NCI-H2196 (cell line): ENCODE results near the gene LIMS1.
A peak's percentile ranks its signal among the peaks of the same experiment; 100 is the strongest.
"Not testable (repeated sequence)": the region's sequence is repeated elsewhere in the genome, so short reads cannot be mapped to it uniquely, and the experiment has no call there.

Experiments
- DNase-seq: peaks from one replicate; lab custom pipeline; 2025; ENCODE audit not compliant: unreplicated experiment; lab: John Stamatoyannopoulos, UW

LIMS1 gene

GRCh38 chr2:108657517-108657916 lies 123.2 kb downstream of the LIMS1 start:
- not testable (repeated sequence) for DNase-seq

GRCh38 chr2:108658553-108658952 lies 124.3 kb downstream of the LIMS1 start:
- not testable (repeated sequence) for DNase-seq

DNA sequence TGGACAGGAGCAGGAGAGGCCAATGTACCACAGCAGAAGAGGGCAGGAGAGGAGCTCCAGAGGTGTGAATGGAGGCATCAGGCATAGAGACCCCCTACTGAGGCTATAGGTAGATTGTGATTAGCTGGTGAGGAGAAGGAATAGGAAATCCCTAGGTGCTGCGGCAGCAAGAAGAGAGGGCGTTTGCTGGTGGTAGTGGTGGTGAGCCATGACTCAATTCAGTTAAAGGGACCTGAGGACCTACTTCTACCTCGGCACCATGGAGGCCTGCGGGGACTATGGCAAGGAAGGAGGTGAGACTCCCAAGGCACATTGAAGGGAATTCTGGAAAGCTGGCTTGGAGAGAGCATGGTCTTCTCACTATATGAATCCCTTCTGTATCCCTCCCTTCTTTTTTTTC lies 127.2 kb downstream of the LIMS1 start:
- DNase-seq: not testable (repeated sequence)

DNA sequence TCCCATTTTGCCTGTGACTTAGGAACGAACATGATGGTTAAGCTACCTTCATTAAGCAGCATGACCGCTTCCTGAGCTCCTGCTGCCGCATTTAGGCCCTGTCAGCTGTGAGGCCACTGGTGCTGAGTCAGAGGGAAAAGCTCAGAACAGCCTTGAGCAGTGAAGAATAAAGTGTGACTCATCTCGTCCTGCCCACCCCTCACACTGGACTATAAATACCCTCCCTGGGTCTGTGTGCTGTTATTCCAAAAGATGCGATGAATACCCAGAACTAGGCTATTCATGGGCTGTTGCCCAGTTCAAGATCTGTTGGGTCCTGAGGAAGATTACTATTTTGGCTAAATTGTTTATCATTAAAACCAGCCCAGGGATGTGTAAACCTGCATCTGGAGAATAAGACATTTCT lies 127.9 kb downstream of the LIMS1 start:
- not testable (repeated sequence) for DNase-seq

GRCh38 chr2:108663346-108663745 lies 129.1 kb downstream of the LIMS1 start:
- DNase-seq: not testable (repeated sequence)

DNA sequence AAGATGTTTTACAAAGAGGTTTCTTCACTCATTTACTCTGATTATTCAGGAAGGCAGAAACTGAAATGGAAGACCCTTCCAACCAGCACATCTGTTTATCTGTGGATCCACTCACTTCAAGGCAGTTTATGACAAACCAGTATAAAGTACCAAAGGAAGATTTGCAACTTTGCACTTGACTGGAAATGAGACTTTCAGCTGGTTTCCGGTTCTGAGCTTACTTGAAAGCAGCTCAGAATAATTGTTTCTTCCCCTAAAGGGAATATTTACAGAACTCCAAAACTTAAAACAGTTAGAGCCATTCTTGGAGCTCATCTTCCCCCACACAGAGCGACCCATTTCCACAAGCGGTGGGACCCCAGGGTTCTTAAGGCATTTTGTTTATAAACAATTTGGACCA lies 129.8 kb downstream of the LIMS1 start:
- not testable (repeated sequence) for DNase-seq

- not testable (repeated sequence) for DNase-seq
Observed at GRCh38 chr2:108664979-108665378, 130.7 kb downstream of the LIMS1 start.

GRCh38 chr2:108665975-108666374 lies 131.7 kb downstream of the LIMS1 start:
- DNase-seq: not testable (repeated sequence)

GRCh38 chr2:108667140-108667539 lies 132.9 kb downstream of the LIMS1 start:
- not testable (repeated sequence) for DNase-seq

GRCh38 chr2:108670282-108670681 lies 136.0 kb downstream of the LIMS1 start:
- not testable (repeated sequence) for DNase-seq

GRCh38 chr2:108672200-108672805 lies 138.0 kb downstream of the LIMS1 start:
- not testable (repeated sequence) for DNase-seq

DNA sequence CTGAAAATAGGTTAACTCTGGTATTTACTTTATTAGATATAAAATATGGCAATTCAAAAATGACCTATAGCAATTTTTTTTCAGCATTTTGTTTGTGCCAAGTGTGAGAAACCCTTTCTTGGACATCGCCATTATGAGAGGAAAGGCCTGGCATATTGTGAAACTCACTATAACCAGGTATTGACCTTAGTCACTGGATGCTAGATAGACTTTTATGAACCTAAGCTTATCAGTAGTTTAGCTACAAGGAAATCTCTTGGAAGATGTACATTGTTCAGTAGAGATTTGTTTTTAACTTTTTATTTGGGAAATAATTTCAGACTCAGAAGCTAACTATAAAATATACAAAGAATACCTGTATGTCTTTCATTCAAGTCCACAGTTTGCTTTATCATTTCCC lies 142.3 kb downstream of the LIMS1 start:
- not testable (repeated sequence) for DNase-seq

DNA sequence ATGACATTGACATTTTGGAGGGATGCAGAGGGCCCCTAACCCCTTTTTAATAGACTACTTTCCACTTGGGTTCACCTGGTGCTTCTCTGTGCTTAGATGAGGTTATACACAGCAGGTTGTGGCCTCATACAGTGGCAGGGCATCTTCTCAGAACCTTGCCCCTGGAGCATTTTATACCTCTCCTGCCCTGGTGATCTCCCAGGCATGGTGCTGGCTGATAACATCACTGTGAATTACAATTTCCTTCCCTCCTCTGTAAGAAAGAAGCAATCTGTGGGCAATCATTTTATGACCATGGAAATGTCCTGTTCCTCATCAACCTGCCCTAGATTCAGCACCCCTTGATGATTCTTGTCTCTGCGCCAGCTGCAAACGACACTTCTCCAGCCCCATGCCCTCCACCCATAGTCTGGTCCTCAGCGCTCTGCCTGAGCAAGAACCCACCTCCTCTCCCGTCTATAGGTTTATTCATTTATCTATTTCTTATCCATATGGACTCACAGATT lies 143.0 kb downstream of the LIMS1 start:
- not testable (repeated sequence) for DNase-seq

- DNase-seq: peak; percentile 62
Observed at GRCh38 chr2:108678198-108678651, 144.0 kb downstream of the LIMS1 start.

DNA sequence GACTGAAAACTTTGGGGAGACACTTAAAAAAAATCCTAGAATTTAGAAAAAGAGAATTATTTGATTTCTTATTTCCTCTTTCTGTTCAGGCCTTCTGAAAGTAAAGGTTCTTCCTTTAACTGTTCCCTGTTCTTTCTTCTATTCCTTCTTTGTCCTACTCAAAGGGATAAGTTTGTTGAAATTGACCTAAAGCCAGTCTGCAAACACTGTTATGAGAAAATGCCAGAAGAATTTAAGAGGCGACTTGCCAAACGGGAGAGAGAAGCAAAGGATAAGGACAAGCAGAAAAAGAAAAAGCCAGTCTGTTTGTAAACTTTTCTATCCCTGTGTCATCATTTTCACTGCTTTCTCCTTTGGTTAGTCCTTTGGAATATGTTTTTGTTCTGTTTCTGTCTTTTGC lies 146.5 kb downstream of the LIMS1 start:
- DNase-seq: not testable (repeated sequence)

GRCh38 chr2:108688818-108689756 lies 154.8 kb downstream of the LIMS1 start:
- peak; percentile 33 for DNase-seq

- not testable (repeated sequence) for DNase-seq
Observed at GRCh38 chr2:108690001-108690400, 155.7 kb downstream of the LIMS1 start.

GRCh38 chr2:108691447-108691846 lies 157.2 kb downstream of the LIMS1 start:
- no peak for DNase-seq

DNA sequence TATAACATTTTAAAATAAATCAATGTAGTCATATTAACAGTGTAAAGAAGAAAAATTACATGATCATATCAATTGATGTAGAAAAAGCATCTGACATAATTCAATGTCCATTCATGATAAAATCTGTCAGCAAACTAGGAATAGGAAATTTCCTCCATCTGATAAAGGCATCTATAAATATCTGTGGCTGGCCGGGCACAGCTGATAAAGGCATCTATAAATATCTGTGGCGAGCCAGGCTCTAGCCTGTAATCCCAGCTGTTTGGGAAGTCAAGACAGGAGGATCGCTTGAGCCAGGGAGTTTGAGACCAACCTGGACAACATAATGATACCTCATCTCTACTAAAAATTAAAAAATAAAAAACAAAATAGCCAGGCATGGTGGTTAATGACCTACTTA lies 166.9 kb downstream of the LIMS1 start:
- no peak for DNase-seq

GRCh38 chr2:108701806-108702205 lies 167.5 kb downstream of the LIMS1 start:
- no peak for DNase-seq

GRCh38 chr2:108704871-108705270 lies 170.6 kb downstream of the LIMS1 start:
- no peak for DNase-seq

- no peak for DNase-seq
Observed at GRCh38 chr2:108707300-108707699, 173.0 kb downstream of the LIMS1 start.
